Prostate gland (tissue), 1 donor: Measurements from ENCODE around the gene RNF157.

Experiments
- POLR2A ChIP-seq: fragments of 450-650 bp; IDR thresholded peaks from one replicate; pipeline ENCODE4 v1.6.1; 2016; ENCODE audit warnings: antibody characterized with exemption, mild to moderate bottlenecking
- POLR2AphosphoS5 ChIP-seq: sonication (generic); formaldehyde crosslinking; IDR thresholded peaks from one replicate; pipeline ENCODE4 v1.6.1; 2017; ENCODE audit warnings: antibody characterized with exemption

GRCh38 chr17:76279742-76280287, 39.5 kb upstream of the RNF157 start:
- no peak for TF ChIP-seq POLR2A
- no peak for TF ChIP-seq POLR2AphosphoS5
